HCT116 (cell line): Measurements from ENCODE around the gene COL20A1. TPM values are rescaled to one million over a fixed set of nuclear protein-coding genes. Genes with fewer than 3 reads are reported as not detected.

ENCODE experiments used
- ATAC-seq: fragments of 200-7000 bp; cut with Tn5 transposase; 2 replicates; pipeline ENCODE4 v1.9.1; 2020; ENCODE audit warnings: mild to moderate bottlenecking, moderate library complexity
- BruUV-seq: library from RNA; stranded (reverse); fragments of 400-500 nt; replicated peaks from 2 replicates; lab custom pipeline; 2021; lab: Mats Ljungman, UMichigan
- CTCF ChIA-PET: fragments of 300-600 bp; sonication (Branson Sonifier 250); formaldehyde crosslinking; loops from one replicate; lab custom pipeline; 2021; ENCODE audit warnings: antibody characterized with exemption; lab: Charles Lee
- POLR2A ChIA-PET: fragments of 300-600, 350-600 bp; sonication (Branson Sonifier 250); formaldehyde crosslinking; loops from one replicate; lab custom pipeline; 2021; ENCODE audit warnings: antibody characterized with exemption; lab: Charles Lee
- RAD21 ChIA-PET, 2 experiments: fragments of 300-600 bp; sonication (Branson Sonifier 250); formaldehyde crosslinking; loops; one replicate each; lab custom pipeline; 2023; ENCODE audit warnings: low total read pairs in 2 of 2; ENCODE audit not compliant: uncharacterized antibody in 2 of 2, unreplicated experiment in 2 of 2, low non-redundant PET in 1 of 2; lab: Charles Lee
- DNase-seq: peaks from one replicate; pipeline ENCODE4 v3.0.0-alpha.2; 2010; ENCODE audit warnings: low read depth, low spot score
- H2AFZ ChIP-seq: fragments of 200-600 bp; shearing (Covaris generic), sonication (generic); 2 replicates; pipeline ENCODE4 v1.6.1; 2017; ENCODE audit warnings: low read depth, mixed run types, mixed read lengths, antibody characterized with exemption, low read length; ENCODE audit not compliant: poor library complexity, severe bottlenecking
- H3K27ac ChIP-seq: 2 replicates; pipeline ENCODE4 v1.5.1; 2012; ENCODE audit warnings: low read depth, low read length
- H3K27me3 ChIP-seq: fragments of 200-600 bp; sonication (generic); 2 replicates; pipeline ENCODE4 v1.6.1; 2016; ENCODE audit warnings: mixed run types, low read length, mixed read lengths; ENCODE audit not compliant: insufficient read depth
- H3K36me3 ChIP-seq, 2 experiments: fragments of 200-500 bp in 1 of 2; fragments of 200-600 bp in 1 of 2; sonication (Bioruptor generic) in 1 of 2; sonication (generic) in 1 of 2; 2 replicates each; pipeline versions ENCODE4 v1.5.1 to v1.6.1; 2014 to 2016; ENCODE audit warnings: low read length in 2 of 2, inconsistent platforms in 1 of 2, mixed read lengths in 1 of 2, mixed run types in 1 of 2; ENCODE audit not compliant: insufficient read depth in 2 of 2, control insufficient read depth in 1 of 2
- H3K4me1 ChIP-seq, 2 experiments: fragments of 200-600 bp in 1 of 2; sonication (generic) in 1 of 2; 2 replicates each; pipeline versions ENCODE4 v1.5.1 to v1.6.1; 2012 to 2017; ENCODE audit warnings: low read length in 2 of 2, inconsistent platforms in 1 of 2, mild to moderate bottlenecking in 1 of 2, mixed read lengths in 1 of 2, mixed run types in 1 of 2, moderate library complexity in 1 of 2; ENCODE audit not compliant: insufficient read depth in 2 of 2, control insufficient read depth in 1 of 2
- H3K4me2 ChIP-seq: fragments of 200-600 bp; sonication (generic); 2 replicates; pipeline ENCODE4 v1.6.1; 2017; ENCODE audit warnings: mixed run types, low read length, mixed read lengths
- H3K4me3 ChIP-seq, 2 experiments: fragments of 200-600 bp in 1 of 2; sonication (generic) in 1 of 2; replicated peaks in 1 of 2; 2 replicates each; pipeline ENCODE4 v1.5.1; 2011 to 2016; ENCODE audit warnings: low read length in 2 of 2, control low read depth in 1 of 2, low read depth in 1 of 2, mild to moderate bottlenecking in 1 of 2, mixed read lengths in 1 of 2, mixed run types in 1 of 2
- H3K79me2 ChIP-seq: fragments of 200-600 bp; sonication (generic); 2 replicates; pipeline ENCODE4 v1.6.1; 2017; ENCODE audit warnings: mild to moderate bottlenecking, mixed run types, low read length, moderate library complexity, mixed read lengths; ENCODE audit not compliant: insufficient read depth
- H3K9ac ChIP-seq: fragments of 200-600 bp; sonication (generic); 2 replicates; pipeline ENCODE4 v1.6.1; 2016; ENCODE audit warnings: low read length, mixed read lengths
- H3K9me2 ChIP-seq: fragments of 200-600 bp; sonication (generic), shearing (Covaris generic); 2 replicates; pipeline ENCODE4 v1.6.1; 2017; ENCODE audit warnings: mixed run types, mild to moderate bottlenecking, moderate library complexity; ENCODE audit not compliant: insufficient read depth
- H3K9me3 ChIP-seq, 2 experiments: fragments of 200-500 bp in 1 of 2; fragments of 200-600 bp in 1 of 2; sonication (Bioruptor generic) in 1 of 2; sonication (generic) in 1 of 2; 2 replicates each; pipeline ENCODE4 v1.6.1; 2014 to 2017; ENCODE audit warnings: low read length in 2 of 2, mixed read lengths in 2 of 2, inconsistent platforms in 1 of 2, low read depth in 1 of 2, mild to moderate bottlenecking in 1 of 2, mixed run types in 1 of 2, moderate library complexity in 1 of 2; ENCODE audit not compliant: control insufficient read depth in 1 of 2, insufficient read depth in 1 of 2
- H4K20me1 ChIP-seq: fragments of 200-600 bp; sonication (generic), shearing (Covaris generic); 2 replicates; pipeline ENCODE4 v1.6.1; 2017; ENCODE audit warnings: mixed run types, mild to moderate bottlenecking, moderate library complexity; ENCODE audit not compliant: insufficient read depth
- CBX3 ChIP-seq: IDR thresholded peaks from 2 replicates; pipeline ENCODE4 v1.6.1; 2012; ENCODE audit warnings: low read depth
- CEBPB ChIP-seq: IDR thresholded peaks from 2 replicates; pipeline ENCODE4 v1.6.1; 2012; ENCODE audit warnings: low read depth
- EGR1 ChIP-seq: IDR thresholded peaks from 2 replicates; pipeline ENCODE4 v1.6.1; 2012; ENCODE audit warnings: low read depth
- EZH2 ChIP-seq: fragments of 200-600 bp; sonication (generic); IDR thresholded peaks from 2 replicates; pipeline ENCODE4 v1.6.1; 2017; ENCODE audit warnings: antibody characterized with exemption, mixed run types
- EZH2phosphoT487 ChIP-seq: fragments of 200-600 bp; IDR thresholded peaks from 2 replicates; pipeline ENCODE4 v1.6.1; 2018; ENCODE audit warnings: antibody characterized with exemption, borderline replicate concordance
- JUND ChIP-seq: IDR thresholded peaks from 2 replicates; pipeline ENCODE4 v1.6.1; 2012
- RAD21 ChIP-seq: IDR thresholded peaks from 2 replicates; pipeline ENCODE4 v1.6.1; 2012; ENCODE audit warnings: low read depth, mild to moderate bottlenecking
- TCF7L2 ChIP-seq: IDR thresholded peaks from 2 replicates; pipeline ENCODE4 v1.7.0; 2011; ENCODE audit warnings: borderline replicate concordance, inconsistent platforms; ENCODE audit not compliant: insufficient read depth, insufficient read length; ENCODE audit errors: extremely low read depth
- ZNF274 ChIP-seq: fragments of 200-500 bp; sonication (Bioruptor generic); IDR thresholded peaks from 2 replicates; pipeline ENCODE4 v1.6.1; 2014; ENCODE audit warnings: mild to moderate bottlenecking, low read depth, low read length, inconsistent platforms
- intact Hi-C: fragments of 100-400 bp; cut with micrococcal nuclease; formaldehyde crosslinking; loops from 2 replicates; pipeline ENCODE4 v1.10.0; 2022
- total RNA-seq: library from RNA; stranded (reverse); gene quantifications from one replicate; pipeline ENCODE4 v1.2.1, GENCODE V29; 2021; ENCODE audit not compliant: unreplicated experiment
- TF ChIP-seq, protein P1 (sequence below): IDR thresholded peaks from 2 replicates; pipeline ENCODE4 v1.6.1; 2012; ENCODE audit warnings: low read depth
- TF ChIP-seq, protein P2 (sequence below): IDR thresholded peaks from 2 replicates; pipeline ENCODE4 v1.6.1; 2012

COL20A1 gene
- total RNA-seq, 1 experiment from 2014 or later, result 0.34 TPM

DNA sequence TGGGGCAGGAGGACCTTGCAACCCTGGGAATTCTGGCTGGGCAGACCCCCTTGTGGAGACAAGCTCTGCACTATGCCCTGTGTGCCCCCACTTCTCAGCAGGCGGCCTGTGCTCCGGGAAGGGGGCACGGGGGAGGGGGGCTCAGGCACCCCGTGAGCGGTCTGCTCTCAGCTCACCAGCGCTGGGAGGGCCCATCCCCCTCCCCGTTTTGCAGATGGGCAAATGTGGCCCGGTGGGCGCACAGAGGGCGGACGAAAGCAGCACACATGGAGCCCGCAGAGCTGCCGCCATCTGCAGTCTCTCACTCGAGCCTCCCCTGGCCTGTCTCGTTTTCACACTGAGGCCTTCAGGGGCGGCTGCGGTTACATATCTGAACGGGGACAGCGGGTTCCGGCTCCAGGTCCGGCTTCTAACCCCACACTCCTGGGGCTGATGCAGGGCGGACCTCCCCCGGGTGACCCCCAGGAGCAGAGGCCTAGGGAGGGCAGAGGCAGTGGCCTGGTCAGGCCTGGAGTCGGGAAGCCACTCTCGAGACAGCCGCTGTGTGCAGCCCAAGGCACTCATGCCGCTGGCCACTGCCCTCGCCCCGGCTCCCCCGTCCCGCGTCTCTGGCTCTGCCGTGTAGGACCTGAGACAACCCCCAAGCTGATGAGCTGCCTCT is 54.2 kb downstream of the COL20A1 start (continued):
- TF ChIP-seq, protein P1, sequence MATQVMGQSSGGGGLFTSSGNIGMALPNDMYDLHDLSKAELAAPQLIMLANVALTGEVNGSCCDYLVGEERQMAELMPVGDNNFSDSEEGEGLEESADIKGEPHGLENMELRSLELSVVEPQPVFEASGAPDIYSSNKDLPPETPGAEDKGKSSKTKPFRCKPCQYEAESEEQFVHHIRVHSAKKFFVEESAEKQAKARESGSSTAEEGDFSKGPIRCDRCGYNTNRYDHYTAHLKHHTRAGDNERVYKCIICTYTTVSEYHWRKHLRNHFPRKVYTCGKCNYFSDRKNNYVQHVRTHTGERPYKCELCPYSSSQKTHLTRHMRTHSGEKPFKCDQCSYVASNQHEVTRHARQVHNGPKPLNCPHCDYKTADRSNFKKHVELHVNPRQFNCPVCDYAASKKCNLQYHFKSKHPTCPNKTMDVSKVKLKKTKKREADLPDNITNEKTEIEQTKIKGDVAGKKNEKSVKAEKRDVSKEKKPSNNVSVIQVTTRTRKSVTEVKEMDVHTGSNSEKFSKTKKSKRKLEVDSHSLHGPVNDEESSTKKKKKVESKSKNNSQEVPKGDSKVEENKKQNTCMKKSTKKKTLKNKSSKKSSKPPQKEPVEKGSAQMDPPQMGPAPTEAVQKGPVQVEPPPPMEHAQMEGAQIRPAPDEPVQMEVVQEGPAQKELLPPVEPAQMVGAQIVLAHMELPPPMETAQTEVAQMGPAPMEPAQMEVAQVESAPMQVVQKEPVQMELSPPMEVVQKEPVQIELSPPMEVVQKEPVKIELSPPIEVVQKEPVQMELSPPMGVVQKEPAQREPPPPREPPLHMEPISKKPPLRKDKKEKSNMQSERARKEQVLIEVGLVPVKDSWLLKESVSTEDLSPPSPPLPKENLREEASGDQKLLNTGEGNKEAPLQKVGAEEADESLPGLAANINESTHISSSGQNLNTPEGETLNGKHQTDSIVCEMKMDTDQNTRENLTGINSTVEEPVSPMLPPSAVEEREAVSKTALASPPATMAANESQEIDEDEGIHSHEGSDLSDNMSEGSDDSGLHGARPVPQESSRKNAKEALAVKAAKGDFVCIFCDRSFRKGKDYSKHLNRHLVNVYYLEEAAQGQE, result no peak
- TF ChIP-seq EGR1, result no peak
- TF ChIP-seq CEBPB, result no peak

- no peaks in the 10 kb centered on the region for H4K20me1 ChIP-seq
- H3K79me2 ChIP-seq, result no peaks in the 10 kb centered on the region
- no TSS peak for BruUV-seq
- H3K9me2 ChIP-seq, result no peaks in the 10 kb centered on the region
- H3K27ac ChIP-seq, result no peak overlapping the region
- H2AFZ ChIP-seq, result no peak overlapping the region
- H3K4me2 ChIP-seq, result no peak overlapping the region
- H3K9me3 ChIP-seq, result peaks cover 0 to 6% of the 10 kb centered on the region in 2 experiments; a peak in 1 of 4 replicates
- TF ChIP-seq, protein P2, sequence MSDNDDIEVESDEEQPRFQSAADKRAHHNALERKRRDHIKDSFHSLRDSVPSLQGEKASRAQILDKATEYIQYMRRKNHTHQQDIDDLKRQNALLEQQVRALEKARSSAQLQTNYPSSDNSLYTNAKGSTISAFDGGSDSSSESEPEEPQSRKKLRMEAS, result no peak
- TF ChIP-seq JUND, result no peak
- TF ChIP-seq EGR1, result no peak
- TF ChIP-seq TCF7L2, result no peak
- no peak for TF ChIP-seq CEBPB
- TF ChIP-seq ZNF274, result no peak
- TF ChIP-seq CBX3, result no peak
- TF ChIP-seq RAD21, result no peak
- TF ChIP-seq, protein P1, result no peak
- TF ChIP-seq EZH2phosphoT487, result no peak
- TF ChIP-seq EZH2, result no peak
- H3K4me1 ChIP-seq, result no peaks in the 10 kb centered on the region
- ATAC-seq (no peak), DNase-seq (no peak)
- ChIA-PET POLR2A (no interaction called here), CTCF (no interaction called here), RAD21 (no interaction called here)
- H3K36me3 ChIP-seq, result no peaks in the 10 kb centered on the region
- H3K4me3 ChIP-seq, result no peak overlapping the region
- H3K9ac ChIP-seq, result no peak overlapping the region
- intact Hi-C loops, result no loop called here
- H3K27me3 ChIP-seq, result no peaks in the 10 kb centered on the region
These were observed 55.2 kb downstream of the COL20A1 start for GRCh38 chr20:63347950-63348827.
